T-helper 2 cell treated with Interferon-gamma antibody and Interleukin-4, amounts not matched to agents 100 ng/mL and 5 ng/mL, for 36 hours (primary cell): ENCODE data around the gene RNF182. TPM values are rescaled to one million over a fixed set of nuclear protein-coding genes. Genes with fewer than 3 reads are reported as not detected.

Experiments
- intact Hi-C: fragments of 100-400 bp; cut with micrococcal nuclease; formaldehyde crosslinking; loops from one replicate; pipeline ENCODE4 v1.15.1; 2023
- total RNA-seq: library from RNA; stranded (reverse); gene quantifications from 2 replicates; pipeline ENCODE4 v1.2.3, GENCODE V29; 2022

The RNF182 gene
- total RNA-seq, 1 donor from 2014 or later = not detected

DNA sequence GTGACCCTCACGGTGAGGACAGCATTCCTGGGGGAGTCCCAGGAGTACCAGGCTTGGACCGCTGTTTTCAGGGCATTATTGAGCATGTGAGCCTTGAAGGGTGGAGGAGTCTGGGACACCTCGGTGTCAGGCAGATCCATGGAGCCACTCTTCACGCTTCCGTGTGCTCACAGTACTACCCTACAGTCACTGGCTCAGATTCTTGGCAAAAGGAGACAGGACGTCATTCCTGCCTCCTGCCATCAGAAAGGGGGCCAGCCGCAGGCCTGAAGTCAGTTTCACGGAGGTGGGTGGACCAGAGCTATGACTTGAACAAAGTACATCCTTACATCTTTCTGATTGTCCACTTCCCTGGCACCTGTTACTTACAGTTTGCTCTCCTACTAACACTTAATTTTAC, 103.9 kb downstream of the RNF182 start:
- intact Hi-C loops = no loop called here

DNA sequence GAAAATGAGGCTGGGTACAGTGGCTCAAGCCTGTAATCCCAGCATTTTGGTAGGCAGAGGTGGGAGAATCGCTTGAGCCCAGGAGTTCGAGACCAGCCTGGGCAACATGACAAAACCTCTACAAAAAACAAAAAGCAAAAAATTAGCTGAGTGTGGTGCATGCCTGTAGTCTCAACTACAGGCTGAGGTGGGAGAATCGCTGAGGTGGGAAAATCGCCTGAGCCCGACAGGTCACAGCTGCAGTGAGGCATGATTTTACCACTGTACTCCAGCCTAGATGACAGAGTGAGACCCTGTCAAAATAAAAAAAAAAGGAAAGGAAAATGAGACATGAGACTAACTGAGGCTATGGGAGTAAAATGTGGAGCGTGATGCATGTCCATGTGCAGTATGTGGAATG, 104.9 kb downstream of the RNF182 start:
- intact Hi-C loops = no loop called here

Other genes with a start within 250 kb of the RNF182 start
- gene RANBP9, start 213.1 kb upstream of the RNF182 start, total RNA-seq = 50.7 and 52.4 TPM in 2 replicates
- 23.4 and 25.3 TPM in 2 replicates for gene MCUR1, start 110.4 kb upstream of the RNF182 start, total RNA-seq
- 13.8 and 14.3 TPM in 2 replicates for gene CD83, start 192.8 kb downstream of the RNF182 start, total RNA-seq